ENCODE results near the gene MOV10. TPM values are rescaled to one million over a fixed set of nuclear protein-coding genes. Genes with fewer than 3 reads are reported as not detected.

Gene MOV10
- total RNA-seq, 1 donor from 2014 or later: 47.5 TPM

GRCh38 chr1:112678605-112679004, 4.1 kb downstream of the MOV10 start:
- H3K27ac Mint-ChIP-seq: no peak overlapping the region
- Histone ChIP-seq H3K79me2 (ENCODE audit: low read depth) (peaks cover 54% of the 10 kb centered on the region), H3K4me3 (no peak overlapping the region), H2AFZ (replicated peaks) (no peak overlapping the region), H3K27me3 (no peaks in the 10 kb centered on the region), H3K36me3 (no peaks in the 10 kb centered on the region), H3K27ac (no peak overlapping the region), H3K4me2 (peak overlapping the region; percentile 39), H4K20me1 (ENCODE audit: low read depth) (peaks cover 18% of the 10 kb centered on the region), H3F3A (ENCODE audit: low read depth) (peaks cover 19% of the 10 kb centered on the region), H3K9ac (no peak overlapping the region), H3K9me3 (ENCODE audit: low read depth) (no peaks in the 10 kb centered on the region), H3K4me1 (peaks cover 27% of the 10 kb centered on the region)
- H3K4me3 Mint-ChIP-seq: no peak overlapping the region
- peaks cover 24% of the 10 kb centered on the region for H3K4me1 Mint-ChIP-seq
- H3K9me3 Mint-ChIP-seq: peaks cover 12% of the 10 kb centered on the region
- DNase-seq (ENCODE audit: low spot score): no peak
- peaks cover 33% of the 10 kb centered on the region for H3K36me3 Mint-ChIP-seq
- peaks cover 3% of the 10 kb centered on the region for H3K27me3 Mint-ChIP-seq (ENCODE audit: insufficient read depth, low read depth)
- no peak for TF ChIP-seq EZH2 (IDR thresholded peaks at IDR 0.05)
- no peak for TF ChIP-seq EZH2phosphoT487 (IDR thresholded peaks at IDR 0.05)
- TF ChIP-seq CTCF (IDR thresholded peaks at IDR 0.05): no peak

- H3K4me2 ChIP-seq: no peak overlapping the region
- no peaks in the 10 kb centered on the region for H3K9me3 ChIP-seq (ENCODE audit: low read depth)
- no peak overlapping the region for H3K27ac ChIP-seq
- no peak overlapping the region for H3K9ac ChIP-seq
- Mint-ChIP-seq H3K9me3 (peaks cover under 1% of the 10 kb centered on the region), H3K4me1 (no peaks in the 10 kb centered on the region), H3K27ac (no peak overlapping the region), H3K4me3 (no peak overlapping the region), H3K36me3 (peaks cover 22% of the 10 kb centered on the region), H3K27me3 (ENCODE audit: insufficient read depth, low read depth) (no peaks in the 10 kb centered on the region)
- no peak overlapping the region for H3K4me3 ChIP-seq
- no peak for TF ChIP-seq EZH2 (IDR thresholded peaks at IDR 0.05)
- TF ChIP-seq CTCF (IDR thresholded peaks at IDR 0.05): no peak
- no peak for TF ChIP-seq EZH2phosphoT487 (IDR thresholded peaks at IDR 0.05)
- no peaks in the 10 kb centered on the region for H3K4me1 ChIP-seq
- H3F3A ChIP-seq (ENCODE audit: low read depth): no peaks in the 10 kb centered on the region
- H4K20me1 ChIP-seq (ENCODE audit: low read depth): peaks cover 14% of the 10 kb centered on the region
- H3K27me3 ChIP-seq: no peaks in the 10 kb centered on the region
- peaks cover 5% of the 10 kb centered on the region for H3K79me2 ChIP-seq (ENCODE audit: low read depth)
- no peak for DNase-seq (ENCODE audit: low spot score)
- no peak overlapping the region for H2AFZ ChIP-seq (replicated peaks)
- no peaks in the 10 kb centered on the region for H3K36me3 ChIP-seq
Observed at GRCh38 chr1:112685913-112686312, 11.5 kb downstream of the MOV10 start.

GRCh38 chr1:112686417-112686816, 12.0 kb downstream of the MOV10 start:
- Histone ChIP-seq H2AFZ (replicated peaks) (no peak overlapping the region), H3K36me3 (no peaks in the 10 kb centered on the region), H3K27me3 (no peaks in the 10 kb centered on the region), H3F3A (ENCODE audit: low read depth) (no peaks in the 10 kb centered on the region), H3K4me1 (no peaks in the 10 kb centered on the region), H3K79me2 (ENCODE audit: low read depth) (peaks cover 5% of the 10 kb centered on the region), H4K20me1 (ENCODE audit: low read depth) (peaks cover 14% of the 10 kb centered on the region), H3K4me2 (no peak overlapping the region), H3K27ac (no peak overlapping the region), H3K4me3 (no peak overlapping the region), H3K9ac (no peak overlapping the region), H3K9me3 (ENCODE audit: low read depth) (no peaks in the 10 kb centered on the region)
- H3K27ac Mint-ChIP-seq: no peak overlapping the region
- H3K9me3 Mint-ChIP-seq: no peaks in the 10 kb centered on the region
- no peak for TF ChIP-seq EZH2 (IDR thresholded peaks at IDR 0.05)
- TF ChIP-seq EZH2phosphoT487 (IDR thresholded peaks at IDR 0.05): no peak
- TF ChIP-seq CTCF (IDR thresholded peaks at IDR 0.05): no peak
- no peak overlapping the region for H3K4me3 Mint-ChIP-seq
- no peaks in the 10 kb centered on the region for H3K27me3 Mint-ChIP-seq (ENCODE audit: insufficient read depth, low read depth)
- DNase-seq (ENCODE audit: low spot score): no peak
- no peaks in the 10 kb centered on the region for H3K4me1 Mint-ChIP-seq
- peaks cover 21% of the 10 kb centered on the region for H3K36me3 Mint-ChIP-seq
